Retina (tissue), 1 donor: ENCODE results near the gene CENPB.

ENCODE experiments used
- DNase-seq: peaks from one replicate; pipeline ENCODE4 v3.0.0-alpha.2; 2016

CENPB gene

DNA sequence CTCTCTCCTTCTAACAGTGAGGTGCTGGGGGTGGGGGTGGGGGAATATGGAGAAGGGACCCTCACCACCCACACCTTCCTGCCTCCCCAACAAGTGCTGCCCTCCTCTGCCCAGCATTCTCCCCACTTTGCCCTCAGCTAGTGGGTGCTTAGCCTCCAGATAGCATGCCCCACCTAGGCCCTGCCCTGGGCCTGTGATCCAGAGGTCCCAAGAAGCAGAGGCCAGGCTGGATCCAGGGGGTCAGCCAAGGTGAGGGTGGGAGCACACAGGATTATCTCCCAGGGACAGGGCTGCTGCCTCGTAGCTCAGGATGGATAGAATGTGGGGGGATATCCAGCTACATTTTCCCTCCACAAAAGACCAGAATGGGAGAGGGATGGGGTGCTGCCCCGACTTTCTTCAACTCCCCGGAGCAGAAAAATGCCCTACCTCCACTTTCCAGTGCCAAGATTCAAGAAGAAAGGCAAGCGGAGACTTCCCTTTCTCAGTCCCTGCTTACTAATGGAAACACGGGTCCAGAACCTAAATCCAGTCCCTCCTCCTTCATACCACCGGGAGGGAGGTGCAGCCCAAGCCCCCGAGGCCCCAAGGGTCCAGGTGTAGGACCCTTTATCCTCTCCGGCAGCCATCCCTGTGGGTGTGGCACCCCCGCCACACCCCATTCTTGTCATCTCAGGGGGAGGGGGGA, 20.0 kb downstream of the CENPB start:
- no peak for DNase-seq

DNA sequence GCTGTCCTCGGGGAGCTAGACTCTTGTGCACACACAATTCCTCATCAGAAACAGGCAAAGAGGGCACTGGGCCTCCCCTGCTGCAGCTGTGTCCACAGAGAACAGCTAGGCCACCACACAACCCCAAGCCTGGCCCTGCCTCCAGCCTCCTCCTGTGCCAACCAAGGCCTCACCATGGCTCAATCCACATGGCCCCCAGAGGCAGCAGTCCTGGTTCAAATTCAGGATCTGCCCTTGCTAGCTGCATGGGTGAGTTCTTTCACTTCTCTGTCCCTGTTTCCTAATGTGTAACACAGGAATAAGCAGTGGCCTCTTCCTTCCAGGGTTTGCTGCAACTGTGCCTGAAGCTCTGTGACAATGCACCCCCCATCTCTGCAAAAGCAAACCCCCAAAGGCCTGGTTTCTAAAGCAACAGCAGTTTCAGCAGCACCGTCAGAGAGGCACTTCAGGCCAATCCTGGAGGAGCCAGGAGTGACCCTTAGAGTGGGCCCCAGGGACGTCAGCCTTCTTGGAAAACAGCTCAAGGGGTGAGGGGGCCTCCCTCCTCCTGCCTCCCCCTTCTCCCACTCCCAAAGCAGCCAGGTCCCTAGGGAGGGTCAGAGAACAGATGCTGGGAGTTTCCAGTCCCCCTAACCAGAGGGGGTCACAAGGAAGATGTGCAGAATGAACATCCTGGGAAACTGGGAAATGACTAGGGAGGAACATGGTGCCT, 21.2 kb downstream of the CENPB start:
- DNase-seq: no peak

DNA sequence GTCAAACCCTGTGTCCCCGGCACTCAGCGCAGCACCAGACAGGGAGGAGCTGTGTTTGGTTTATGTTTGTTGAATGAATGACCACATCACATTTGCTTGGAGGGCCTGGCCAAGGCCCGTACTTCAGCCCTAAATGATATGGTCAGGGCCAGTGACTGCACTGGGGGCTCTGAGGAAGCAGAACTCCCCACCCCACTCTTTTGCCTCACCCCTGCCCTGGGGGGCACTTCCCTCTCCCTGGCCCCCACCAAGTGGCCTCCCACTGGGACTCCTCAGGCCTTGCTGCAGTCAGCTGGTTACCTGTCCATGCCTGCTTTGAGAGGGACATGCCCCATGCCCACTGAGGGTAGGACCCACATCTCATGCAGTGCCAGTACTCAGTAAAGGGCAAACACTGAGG, 21.9 kb downstream of the CENPB start:
- DNase-seq: no peak

DNA sequence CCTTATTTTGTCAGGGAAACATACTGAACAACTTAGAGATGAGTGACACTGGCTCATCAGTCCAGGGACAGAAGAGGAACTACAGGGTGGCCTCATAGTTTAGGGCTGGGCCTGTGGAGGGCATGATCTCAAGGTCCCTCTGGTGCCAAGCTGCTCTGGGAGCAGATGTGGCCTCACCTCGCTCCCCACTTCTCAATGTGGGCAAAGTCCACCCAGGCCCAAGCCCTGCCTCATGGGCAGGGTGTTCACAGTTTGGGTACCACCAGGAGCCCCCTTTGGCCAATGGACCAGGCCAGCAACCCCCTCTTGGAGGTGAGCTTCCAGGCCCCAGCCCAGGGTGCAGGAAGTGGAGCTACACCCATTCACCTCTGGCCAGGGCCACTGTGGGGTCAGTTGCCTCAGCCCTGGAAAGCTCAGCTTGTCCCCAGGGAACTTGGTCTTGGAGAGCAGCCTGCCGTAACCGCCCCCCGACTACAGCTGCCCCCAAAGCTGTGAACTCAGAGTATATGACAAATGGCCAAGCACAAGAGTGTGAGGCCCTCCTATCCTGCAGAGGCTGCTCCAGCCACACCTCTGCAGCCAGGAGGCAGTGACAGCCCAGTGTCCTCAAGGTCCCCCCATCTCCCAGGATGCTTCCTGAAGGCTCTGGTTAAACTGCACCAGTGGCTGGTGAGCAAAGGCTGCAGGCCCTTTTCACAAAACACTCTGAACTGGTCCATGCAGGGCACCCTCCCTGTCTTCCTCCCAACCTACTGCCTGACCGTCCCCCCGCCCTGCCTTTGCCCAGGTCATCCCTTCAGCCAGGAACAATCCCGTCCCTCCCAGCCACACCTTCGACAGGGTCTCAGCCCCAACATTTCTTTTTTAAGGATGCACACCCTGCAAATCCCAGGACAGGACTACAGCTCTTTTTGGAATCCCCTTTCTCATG, 22.6 kb downstream of the CENPB start:
- DNase-seq: no peak

DNA sequence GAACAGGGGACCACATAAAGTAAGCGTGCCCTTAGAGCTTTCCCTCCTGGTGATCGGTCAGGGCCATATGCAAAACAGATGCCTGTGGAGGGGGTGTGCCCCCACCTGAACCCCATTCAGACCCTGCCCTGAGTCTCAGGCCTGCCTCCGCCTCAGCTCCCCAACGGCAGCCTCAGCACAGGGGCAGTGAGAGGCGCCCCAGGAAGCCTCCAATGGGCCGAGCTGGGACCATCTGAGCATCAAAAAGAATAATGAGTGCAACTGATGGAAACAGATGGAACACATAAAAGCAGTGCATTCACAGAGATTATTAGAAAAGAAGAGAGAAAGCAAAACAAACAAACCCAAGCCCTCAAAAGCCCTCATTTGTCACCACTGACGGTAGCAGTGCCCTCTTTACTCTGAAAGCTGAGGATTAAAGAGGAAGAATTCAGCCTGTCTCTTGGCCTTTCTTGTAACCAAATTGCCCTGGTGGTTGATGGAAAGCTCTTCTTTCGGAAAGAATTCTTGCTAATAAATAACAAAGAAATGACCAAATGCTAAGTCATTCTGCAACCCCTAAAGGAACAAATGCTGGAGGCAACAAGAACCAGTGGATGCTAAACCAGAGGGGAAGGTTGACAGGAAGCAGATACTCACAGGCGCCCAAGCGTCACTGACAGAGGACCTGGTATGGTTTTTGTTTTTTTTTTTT, 25.7 kb downstream of the CENPB start:
- DNase-seq: no peak

DNA sequence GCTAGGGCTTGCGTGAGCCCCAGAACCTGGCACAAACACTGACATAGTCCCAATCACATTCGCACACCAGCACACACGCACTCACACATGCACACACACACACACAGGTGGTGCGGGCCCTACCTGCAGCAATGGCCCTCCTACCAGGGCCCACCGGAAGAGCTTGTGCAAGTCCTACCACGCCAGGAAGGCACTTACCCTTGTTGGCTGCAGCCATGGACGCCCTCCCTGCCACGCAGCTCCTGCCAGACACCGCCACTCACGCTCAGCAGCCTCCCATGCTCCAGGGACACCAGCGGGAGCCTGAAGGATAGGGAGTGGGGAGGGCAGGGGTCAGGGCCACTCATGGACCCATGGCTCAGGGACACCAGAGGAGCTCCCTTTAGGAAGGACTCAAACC, 26.7 kb downstream of the CENPB start:
- DNase-seq: no peak

DNA sequence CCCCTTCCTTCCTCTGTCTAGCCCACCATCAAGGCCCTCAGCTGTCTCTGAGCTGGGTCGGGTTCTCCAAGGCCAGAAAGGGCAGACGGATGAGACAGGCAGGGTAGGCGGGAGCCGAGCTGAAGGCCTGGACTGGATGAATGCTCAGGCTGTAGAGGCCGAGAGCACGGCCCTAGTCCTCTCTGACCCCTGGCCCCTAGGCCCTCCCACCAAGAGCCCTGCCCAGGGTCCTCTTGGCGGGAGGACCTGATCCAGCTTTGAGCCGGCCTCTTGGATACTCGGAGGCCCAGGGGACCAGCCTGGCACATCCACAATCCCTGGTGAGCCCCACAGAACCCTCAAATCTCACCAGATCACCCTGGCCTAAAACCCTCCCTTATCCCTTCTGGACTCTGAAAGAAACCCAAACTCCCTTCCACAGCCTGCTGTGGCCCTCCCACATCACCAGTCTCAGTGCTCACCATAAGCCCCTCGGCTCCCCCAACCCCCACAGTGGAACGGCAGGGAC, 27.2 kb downstream of the CENPB start:
- DNase-seq: no peak

DNA sequence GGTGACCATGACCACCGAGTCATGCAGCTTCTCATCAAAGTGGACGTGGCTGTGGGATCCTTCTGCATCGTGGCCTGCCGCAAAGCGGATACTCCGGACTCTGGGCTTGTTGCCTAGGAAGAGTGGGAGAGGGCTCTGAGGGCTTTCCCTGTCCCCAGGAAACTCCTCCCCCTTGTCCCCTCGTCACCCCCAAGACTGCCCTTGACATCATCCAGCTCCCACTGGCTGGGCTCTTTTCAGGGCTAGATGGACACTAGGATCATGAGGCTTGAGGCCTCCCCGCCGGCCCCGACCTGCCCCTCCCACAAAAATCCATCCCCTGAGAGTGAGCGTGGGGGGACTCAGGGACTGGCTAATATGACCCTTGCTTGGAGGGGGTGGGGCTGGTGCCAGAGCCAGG, 28.0 kb downstream of the CENPB start:
- no peak for DNase-seq

DNA sequence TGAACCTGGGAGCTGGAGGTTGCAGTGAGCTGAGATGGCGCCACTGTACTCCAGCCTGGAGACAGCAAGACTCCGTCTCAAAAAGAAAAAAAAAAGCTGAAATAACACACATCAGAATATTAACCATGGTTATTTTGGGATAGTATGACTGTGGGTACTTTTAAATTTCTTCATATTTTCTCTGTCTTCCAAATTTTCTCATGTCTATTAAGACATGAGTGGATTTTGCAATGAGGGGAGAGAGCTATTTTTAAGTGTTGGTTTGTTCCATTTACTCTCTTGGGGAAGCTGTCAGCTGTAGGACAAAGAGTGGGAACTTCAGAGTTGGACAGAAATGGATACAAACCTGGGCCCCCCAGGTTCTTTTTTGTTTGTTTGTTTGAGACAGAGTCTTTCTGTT, 29.3 kb downstream of the CENPB start:
- no peak for DNase-seq

DNA sequence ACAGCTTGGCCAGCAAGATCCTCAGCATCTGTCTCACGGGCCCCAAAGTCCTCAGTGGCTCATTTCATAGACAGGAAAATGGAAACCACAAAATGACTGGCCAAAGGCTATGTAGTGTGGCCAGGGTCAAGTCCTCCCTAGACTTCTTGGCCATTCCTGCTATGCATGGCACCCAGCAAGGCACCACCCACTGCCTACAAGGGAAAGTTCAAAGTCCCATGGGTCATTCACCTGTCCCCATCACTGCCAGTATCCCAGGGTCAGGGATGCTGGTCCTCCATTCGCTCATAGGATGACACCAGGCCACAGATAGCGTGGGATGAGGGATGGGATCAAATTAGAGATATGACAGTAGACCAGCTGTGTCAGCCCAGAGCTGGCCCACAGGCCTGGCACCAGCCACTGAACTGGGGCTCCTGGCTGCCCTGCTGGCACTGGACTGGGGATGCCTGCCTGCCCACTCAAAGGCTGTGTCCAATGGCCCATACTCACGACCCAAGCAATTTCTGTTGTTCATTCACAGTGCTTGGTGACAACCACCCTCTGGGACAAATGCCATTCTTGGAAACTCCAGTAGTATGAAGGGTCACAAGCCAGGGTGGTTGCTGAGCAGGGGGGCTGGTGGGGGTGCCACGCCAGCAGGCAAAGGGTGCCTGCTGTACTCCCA, 30.6 kb downstream of the CENPB start:
- no peak for DNase-seq

DNA sequence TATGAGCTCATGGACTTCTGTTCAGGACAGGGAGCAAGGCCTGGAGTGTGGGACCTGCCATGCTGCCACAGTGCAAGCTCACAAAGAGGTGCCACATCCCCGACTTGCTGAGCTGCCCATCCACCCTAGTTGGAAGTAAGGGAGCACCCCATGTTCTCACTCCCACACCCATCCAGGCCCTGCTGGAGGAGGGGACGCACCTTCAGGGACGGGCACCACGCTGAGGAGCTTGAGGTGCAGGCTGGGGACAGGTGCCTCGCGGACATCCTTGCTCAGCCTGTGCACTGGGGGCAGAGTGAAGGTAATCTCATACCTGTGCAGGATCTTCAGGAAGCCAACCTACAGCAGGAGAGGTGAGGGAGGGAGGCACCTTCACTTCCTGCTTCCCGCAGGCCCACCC, 31.3 kb downstream of the CENPB start:
- no peak for DNase-seq

DNA sequence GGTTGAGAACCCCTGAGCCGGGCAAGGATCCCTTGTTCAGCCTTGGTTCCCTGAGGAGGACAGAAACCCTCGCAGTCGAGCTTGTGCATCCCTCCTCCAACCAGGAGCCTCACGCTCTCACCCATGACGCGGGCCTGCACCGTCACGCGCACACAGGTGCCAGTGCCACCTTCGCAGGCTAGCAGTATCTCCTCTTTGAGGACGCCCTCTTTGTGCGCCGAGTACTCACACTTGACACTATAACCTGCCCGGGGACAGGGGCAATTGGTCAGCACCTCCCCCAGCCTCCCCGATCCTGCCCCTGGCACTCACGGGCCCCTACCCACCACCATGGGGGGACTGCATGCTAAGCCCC, 32.3 kb downstream of the CENPB start:
- DNase-seq: no peak

DNA sequence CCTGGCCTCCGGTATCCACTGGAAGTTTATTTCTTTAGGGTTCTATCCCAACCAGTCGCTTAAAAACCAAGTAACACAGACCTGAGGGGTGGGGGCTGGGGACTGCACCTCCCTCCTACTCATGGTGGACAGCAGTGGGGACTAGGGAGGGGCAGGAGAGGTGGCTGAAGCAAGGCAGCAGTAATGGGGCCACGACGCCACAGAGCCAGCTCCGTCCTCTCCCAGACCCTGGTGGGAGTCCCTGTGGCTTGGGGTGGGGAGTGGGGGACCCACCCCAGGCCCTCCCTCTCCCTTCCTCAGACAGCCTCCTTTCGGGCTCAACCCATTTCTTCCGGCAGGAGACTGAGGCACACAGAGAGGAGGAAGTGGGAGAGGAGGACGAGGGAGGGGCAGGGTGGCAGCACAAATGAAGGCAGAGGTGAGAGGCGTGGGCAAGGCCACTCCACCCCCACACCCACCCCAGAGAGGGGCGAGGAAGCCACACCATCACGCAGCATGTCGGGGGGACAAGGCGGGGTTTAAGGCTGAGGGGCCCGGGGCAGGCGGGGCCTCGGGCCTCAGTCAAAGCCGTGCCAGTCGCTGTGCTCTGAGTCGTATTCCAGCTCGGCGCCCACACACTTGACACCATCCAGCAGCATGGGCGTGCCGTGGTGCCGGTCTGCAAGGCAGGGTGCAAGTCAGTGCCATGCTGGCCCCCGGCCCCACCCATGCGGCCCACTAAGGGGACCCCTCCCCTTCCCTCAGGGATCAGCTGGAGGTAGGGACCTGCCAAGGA, 32.9 kb downstream of the CENPB start:
- no peak for DNase-seq

DNA sequence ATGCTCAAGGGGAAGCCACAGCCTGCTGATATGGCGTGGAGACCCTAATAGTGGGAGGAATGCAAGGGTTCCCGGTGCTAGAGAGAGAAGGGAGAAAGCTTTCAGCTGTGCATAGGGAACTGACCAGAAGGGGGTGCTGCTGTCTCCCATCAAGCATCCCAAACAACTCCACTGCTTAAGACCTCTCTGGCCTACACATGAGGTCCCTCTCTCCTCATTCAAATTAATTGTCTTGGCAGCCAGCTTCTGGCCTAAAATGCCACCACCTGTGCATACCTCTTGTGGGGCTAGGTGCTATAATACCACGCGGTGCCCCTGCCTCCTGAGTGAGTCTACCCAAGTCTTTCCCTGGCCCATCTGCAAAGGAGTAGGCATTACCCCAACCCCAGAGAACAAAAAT, 33.4 kb downstream of the CENPB start:
- peak; percentile 81 for DNase-seq

DNA sequence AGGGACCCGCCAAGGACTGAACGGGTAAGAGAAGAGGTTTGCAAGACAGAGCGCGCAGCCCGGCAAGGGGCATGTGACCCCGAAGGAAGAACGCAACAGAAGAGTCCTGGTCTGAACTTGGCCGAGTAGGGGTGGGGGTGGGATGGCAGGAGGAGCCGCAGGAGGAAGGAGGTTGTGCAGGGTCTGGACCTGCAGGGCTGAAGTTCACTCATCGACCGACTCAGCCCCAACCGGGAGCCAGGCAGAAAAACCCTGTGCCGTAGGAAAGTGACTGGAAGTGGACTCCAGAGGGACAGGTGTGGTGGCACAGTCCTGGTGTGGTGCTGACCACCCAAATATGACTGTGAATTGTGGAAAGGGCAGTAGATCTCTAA, 34.2 kb downstream of the CENPB start:
- no peak for DNase-seq

DNA sequence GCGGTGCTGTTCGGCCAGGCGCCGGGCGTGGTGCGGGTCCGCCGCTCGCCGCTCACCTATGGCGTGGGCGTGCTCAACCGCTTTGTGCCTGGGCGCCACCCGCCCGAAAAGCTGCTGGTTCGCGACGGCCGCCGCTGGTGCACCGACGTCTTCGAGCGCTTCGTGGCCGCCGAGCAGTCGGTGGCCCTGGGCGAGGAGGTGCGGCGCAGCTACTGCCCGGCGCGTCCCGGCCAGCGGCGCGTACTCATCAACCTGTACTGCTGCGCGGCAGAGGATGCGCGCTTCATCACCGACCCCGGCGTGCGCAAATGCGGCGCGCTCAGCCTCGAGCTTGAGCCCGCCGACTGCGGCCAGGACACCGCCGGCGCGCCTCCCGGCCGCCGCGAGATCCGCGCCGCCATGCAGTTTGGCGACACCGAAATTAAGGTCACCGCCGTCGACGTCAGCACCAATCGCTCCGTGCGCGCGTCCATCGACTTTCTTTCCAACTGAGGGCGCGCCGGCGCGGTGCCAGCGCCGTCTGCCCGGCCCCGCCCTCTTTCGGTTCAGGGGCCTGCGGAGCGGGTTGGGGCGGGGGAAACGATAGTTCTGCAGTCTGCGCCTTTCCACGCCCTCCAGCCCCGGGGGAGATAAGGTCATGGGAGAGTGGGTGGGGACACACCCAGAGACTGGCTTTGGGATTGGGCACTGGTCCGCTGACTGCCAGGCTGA, 34.7 kb downstream of the CENPB start:
- peak; percentile 82 for DNase-seq

DNA sequence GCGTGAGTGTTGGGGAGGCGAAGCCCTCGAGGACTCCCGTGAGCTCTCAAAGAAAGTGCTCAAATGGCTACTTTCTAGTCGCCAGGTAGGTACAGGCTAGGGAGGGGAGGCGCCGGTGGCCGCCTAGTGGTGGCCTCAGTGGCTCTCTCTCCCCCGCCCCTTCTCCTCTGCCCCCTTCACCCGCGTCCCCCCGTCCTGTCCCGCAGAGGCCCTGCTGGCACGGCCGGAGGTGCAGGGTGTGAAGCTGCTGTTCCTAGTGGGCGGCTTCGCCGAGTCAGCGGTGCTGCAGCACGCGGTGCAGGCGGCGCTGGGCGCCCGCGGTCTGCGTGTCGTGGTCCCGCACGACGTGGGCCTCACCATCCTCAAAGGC, 35.2 kb downstream of the CENPB start:
- no peak for DNase-seq

DNA sequence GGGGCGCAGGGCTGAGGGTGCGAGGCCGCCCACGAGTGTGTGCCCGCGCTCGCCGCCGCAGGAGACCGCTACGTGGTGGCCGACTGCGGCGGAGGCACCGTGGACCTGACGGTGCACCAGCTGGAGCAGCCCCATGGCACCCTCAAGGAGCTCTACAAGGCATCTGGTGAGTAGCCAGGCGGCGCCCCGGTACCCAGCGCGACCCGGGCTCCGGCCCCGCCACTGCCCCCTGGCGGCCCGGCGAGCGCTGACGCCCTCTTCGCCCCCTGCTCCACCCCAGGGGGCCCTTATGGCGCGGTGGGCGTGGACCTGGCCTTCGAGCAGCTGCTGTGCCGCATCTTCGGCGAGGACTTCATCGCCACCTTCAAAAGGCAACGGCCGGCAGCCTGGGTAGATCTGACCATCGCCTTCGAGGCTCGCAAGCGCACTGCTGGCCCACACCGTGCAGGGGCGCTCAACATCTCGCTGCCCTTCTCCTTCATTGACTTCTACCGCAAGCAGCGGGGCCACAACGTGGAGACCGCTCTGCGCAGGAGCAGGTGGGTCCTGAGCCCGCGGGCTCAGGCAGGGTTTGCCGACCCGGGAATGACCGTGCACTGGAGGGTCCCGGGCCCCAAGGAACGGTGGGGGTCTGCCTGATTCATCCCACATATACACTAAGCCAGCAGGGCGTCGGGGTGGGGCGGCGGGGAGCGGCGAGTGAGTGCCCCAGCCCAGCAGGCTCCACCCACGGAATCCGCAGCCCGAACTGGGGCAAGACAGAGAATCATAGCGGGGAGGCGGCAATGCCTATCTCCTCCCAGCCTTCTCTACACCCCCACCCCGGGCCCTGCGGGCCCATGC, 36.6 kb downstream of the CENPB start:
- DNase-seq: peak; percentile 91

DNA sequence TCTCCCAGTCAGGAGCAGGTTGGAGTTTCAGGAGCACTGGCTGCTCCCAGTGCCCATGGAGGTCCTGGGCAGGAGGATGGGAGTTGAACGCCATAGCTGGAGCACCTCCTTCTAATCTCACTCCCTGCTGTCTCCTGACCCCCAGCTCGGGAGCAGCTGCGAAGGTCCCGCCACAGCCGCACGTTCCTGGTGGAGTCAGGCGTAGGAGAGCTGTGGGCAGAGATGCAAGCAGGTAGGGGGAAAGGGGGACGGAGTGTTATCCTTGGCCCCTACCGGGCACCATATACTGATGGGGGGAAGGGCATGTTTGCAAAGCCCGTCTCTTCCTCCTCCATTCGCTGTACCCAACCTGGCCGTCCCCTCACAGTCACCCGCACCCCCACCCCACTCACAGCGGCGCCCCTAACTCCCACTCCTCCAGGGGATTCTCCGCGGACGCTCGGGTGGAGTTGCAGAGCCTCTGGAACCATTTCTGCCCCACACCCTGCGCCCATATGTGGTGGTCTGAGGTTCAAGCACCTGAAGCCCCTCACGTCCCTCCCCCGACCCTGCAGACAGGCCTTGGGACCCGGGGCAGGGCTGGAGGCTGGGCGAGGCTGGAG, 37.4 kb downstream of the CENPB start:
- no peak for DNase-seq

DNA sequence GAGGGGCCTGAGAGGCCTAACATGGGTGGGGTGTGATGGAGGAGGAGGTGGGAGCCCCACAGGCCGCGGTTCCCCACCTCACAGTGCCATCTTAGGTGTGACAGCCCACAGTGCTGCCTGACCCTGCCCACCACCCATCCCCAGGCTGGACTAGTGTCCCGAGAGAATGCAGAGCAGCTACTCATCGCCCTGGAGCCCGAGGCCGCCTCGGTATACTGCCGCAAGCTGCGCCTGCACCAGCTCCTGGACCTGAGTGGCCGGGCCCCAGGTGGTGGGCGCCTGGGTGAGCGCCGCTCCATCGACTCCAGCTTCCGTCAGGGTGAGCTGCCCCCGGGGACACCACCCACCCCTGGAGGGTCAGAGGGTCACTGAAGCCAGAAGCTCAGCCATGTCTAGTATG, 38.5 kb downstream of the CENPB start:
- DNase-seq: no peak
